Cardiac muscle cell (in vitro differentiated cells and primary cell): ENCODE measurements around the gene KCNMB2. TPM values are rescaled to one million over a fixed set of nuclear protein-coding genes. Genes with fewer than 3 reads are reported as not detected.

Source experiments
- DNase-seq, 2 donors: peaks; one replicate each; pipeline versions ENCODE4 v3.0.0 to v3.0.0-alpha.2; 2010 to 2017; ENCODE audit warnings: low read depth in 1 of 2, low spot score in 1 of 2
- H3K27ac ChIP-seq: fragments of 200-600 bp; sonication (generic); 2 replicates; pipeline ENCODE4 v1.5.1; 2016
- H3K27me3 ChIP-seq: fragments of 200-600 bp; sonication (generic); 2 replicates; pipeline ENCODE4 v1.6.0; 2016; ENCODE audit warnings: control low read depth
- H3K36me3 ChIP-seq: fragments of 200-600 bp; sonication (generic); 2 replicates; pipeline ENCODE4 v1.5.1; 2016; ENCODE audit warnings: control low read depth
- H3K4me1 ChIP-seq: fragments of 200-600 bp; sonication (generic); 2 replicates; pipeline ENCODE4 v1.8.1; 2017; ENCODE audit warnings: low read depth, mild to moderate bottlenecking, mixed run types
- H3K4me3 ChIP-seq: fragments of 200-600 bp; sonication (generic); 2 replicates; pipeline ENCODE4 v1.5.1; 2016; ENCODE audit warnings: mild to moderate bottlenecking
- H3K9me3 ChIP-seq: fragments of 200-600 bp; sonication (generic); 2 replicates; pipeline ENCODE4 v1.5.1; 2017; ENCODE audit warnings: low read depth, mild to moderate bottlenecking, control low read depth
- CTCF ChIP-seq: IDR thresholded peaks from 2 replicates; pipeline ENCODE4 v1.5.1; 2012; ENCODE audit warnings: low read depth, mild to moderate bottlenecking, low read length
- polyA plus RNA-seq: library from polyadenylated mRNA; unstranded; fragments of >200 nt; fragmentation: Nextera tagmentation; extraction: Ambion mirVana; gene quantifications from 2 replicates; pipeline ENCODE4 v1.2.1, GENCODE V29; 2016
- total RNA-seq: library from RNA; depleted of rRNA; stranded (reverse); fragments of >200 nt; gene quantifications from 2 replicates; pipeline ENCODE4 v1.2.3, GENCODE V29; 2016

KCNMB2 gene
- total and polyA plus RNA-seq, 2 experiments from 2014 or later: 0.33 TPM; not detected in 1

GRCh38 chr3:178749471-178749870, 213.2 kb downstream of the KCNMB2 start:
- H3K4me3 ChIP-seq: no peak overlapping the region
- no peak for TF ChIP-seq CTCF
- H3K36me3 ChIP-seq: no peaks in the 10 kb centered on the region
- no peaks in the 10 kb centered on the region for H3K9me3 ChIP-seq
- H3K4me1 ChIP-seq: no peaks in the 10 kb centered on the region
- no peak overlapping the region for H3K27ac ChIP-seq
- no peaks in the 10 kb centered on the region for H3K27me3 ChIP-seq
- DNase-seq: no peak

GRCh38 chr3:178750639-178751300, 214.5 kb downstream of the KCNMB2 start:
- Histone ChIP-seq H3K36me3 (no peaks in the 10 kb centered on the region), H3K9me3 (no peaks in the 10 kb centered on the region), H3K27me3 (no peaks in the 10 kb centered on the region), H3K27ac (no peak overlapping the region), H3K4me1 (no peaks in the 10 kb centered on the region), H3K4me3 (no peak overlapping the region)
- DNase-seq: no peak
- TF ChIP-seq CTCF: no peak

DNA sequence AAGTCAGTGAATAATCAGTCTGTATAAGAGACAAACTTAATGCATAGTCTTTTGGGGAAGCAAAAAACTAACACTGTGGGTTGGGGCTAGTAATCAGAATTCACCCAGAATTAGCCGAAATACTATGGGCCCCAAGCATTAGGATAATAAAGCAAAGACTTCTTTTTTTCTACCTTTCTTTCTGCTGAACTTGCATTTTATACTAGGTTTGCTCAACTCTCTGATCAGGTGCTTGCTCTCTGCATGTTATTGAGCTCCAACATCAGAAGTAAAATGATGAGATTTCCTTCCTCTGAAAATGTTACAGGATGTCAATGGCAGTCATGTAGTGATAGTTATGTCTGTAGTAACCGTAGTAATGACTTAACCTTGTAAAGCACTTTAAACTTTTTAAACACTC, 216.6 kb downstream of the KCNMB2 start:
- no peak for TF ChIP-seq CTCF
- H3K4me3 ChIP-seq: no peak overlapping the region
- no peak overlapping the region for H3K27ac ChIP-seq
- H3K27me3 ChIP-seq: no peaks in the 10 kb centered on the region
- DNase-seq: no peak
- H3K4me1 ChIP-seq: no peaks in the 10 kb centered on the region
- no peaks in the 10 kb centered on the region for H3K9me3 ChIP-seq
- no peaks in the 10 kb centered on the region for H3K36me3 ChIP-seq

- no peaks in the 10 kb centered on the region for H3K4me1 ChIP-seq
- no peaks in the 10 kb centered on the region for H3K9me3 ChIP-seq
- no peaks in the 10 kb centered on the region for H3K36me3 ChIP-seq
- DNase-seq: no peak
- no peak overlapping the region for H3K4me3 ChIP-seq
- no peaks in the 10 kb centered on the region for H3K27me3 ChIP-seq
- no peak for TF ChIP-seq CTCF
- no peak overlapping the region for H3K27ac ChIP-seq
Measured at GRCh38 chr3:178754852-178755510, 218.7 kb downstream of the KCNMB2 start.

GRCh38 chr3:178761024-178761423, 224.8 kb downstream of the KCNMB2 start:
- no peak overlapping the region for H3K4me3 ChIP-seq
- H3K36me3 ChIP-seq: no peaks in the 10 kb centered on the region
- H3K27ac ChIP-seq: no peak overlapping the region
- no peak for DNase-seq
- no peak for TF ChIP-seq CTCF
- no peaks in the 10 kb centered on the region for H3K4me1 ChIP-seq
- no peaks in the 10 kb centered on the region for H3K9me3 ChIP-seq
- no peaks in the 10 kb centered on the region for H3K27me3 ChIP-seq
